Measurements from ENCODE around the gene JUNB. TPM values are rescaled to one million over a fixed set of nuclear protein-coding genes. Genes with fewer than 3 reads are reported as not detected.

JUNB gene
- total RNA-seq, 1 donor from 2014 or later, result 5.7 TPM

GRCh38 chr19:12833418-12833737, 42.1 kb downstream of the JUNB start:
- Mint-ChIP-seq H3K27me3 (peaks cover 85% of the 10 kb centered on the region), H3K4me3 (ENCODE audit: low read depth) (peak overlapping the region; percentile 55), H3K36me3 (ENCODE audit: insufficient read depth) (no peaks in the 10 kb centered on the region), H3K9me3 (ENCODE audit: low read depth) (no peaks in the 10 kb centered on the region), H3K27ac (no peak overlapping the region), H3K4me1 (ENCODE audit: low read depth) (peaks cover 1% of the 10 kb centered on the region)
- no peak for DNase-seq (ENCODE audit: low spot score, unreplicated experiment)
- no peak for TF ChIP-seq CTCF (IDR thresholded peaks at IDR 0.05; ENCODE audit: unreplicated experiment)

GRCh38 chr19:12833738-12834565, 42.7 kb downstream of the JUNB start:
- no peak for TF ChIP-seq CTCF (IDR thresholded peaks at IDR 0.05; ENCODE audit: unreplicated experiment)
- no peaks in the 10 kb centered on the region for H3K36me3 Mint-ChIP-seq (ENCODE audit: insufficient read depth)
- no peak overlapping the region for H3K27ac Mint-ChIP-seq
- DNase-seq (ENCODE audit: low spot score, unreplicated experiment), result peak; percentile 23
- peaks cover 1% of the 10 kb centered on the region for H3K4me1 Mint-ChIP-seq (ENCODE audit: low read depth)
- peak overlapping the region; percentile 20 for H3K4me3 Mint-ChIP-seq (ENCODE audit: low read depth)
- peaks cover 82% of the 10 kb centered on the region for H3K27me3 Mint-ChIP-seq
- H3K9me3 Mint-ChIP-seq (ENCODE audit: low read depth), result no peaks in the 10 kb centered on the region

- peak within 1 kb of the TSS; percentile 55 for H3K4me3 Mint-ChIP-seq (ENCODE audit: low read depth)
- H3K27ac Mint-ChIP-seq, result no peak within 1 kb of the TSS
- peaks cover 1% of the 10 kb centered on the region for H3K4me1 Mint-ChIP-seq (ENCODE audit: low read depth)
- H3K27me3 Mint-ChIP-seq, result peaks cover 82% of the 10 kb centered on the region
- no peak for DNase-seq (ENCODE audit: low spot score, unreplicated experiment)
- no peaks in the 10 kb centered on the region for H3K36me3 Mint-ChIP-seq (ENCODE audit: insufficient read depth)
- no peaks in the 10 kb centered on the region for H3K9me3 Mint-ChIP-seq (ENCODE audit: low read depth)
- TF ChIP-seq CTCF (IDR thresholded peaks at IDR 0.05; ENCODE audit: unreplicated experiment), result no peak
Observed at GRCh38 chr19:12834566-12834943, 43.3 kb downstream of the JUNB start, which contains the start of gene RTBDN. TSS of gene RTBDN (minus strand) at chr19:12834579. CDS start at chr19:12829979, 4,600 bp downstream.

- H3K4me1 Mint-ChIP-seq (ENCODE audit: low read depth), result peaks cover 1% of the 10 kb centered on the region
- H3K4me3 Mint-ChIP-seq (ENCODE audit: low read depth), result no peak overlapping the region
- H3K27ac Mint-ChIP-seq, result no peak overlapping the region
- H3K9me3 Mint-ChIP-seq (ENCODE audit: low read depth), result no peaks in the 10 kb centered on the region
- DNase-seq (ENCODE audit: low spot score, unreplicated experiment), result no peak
- no peak for TF ChIP-seq CTCF (IDR thresholded peaks at IDR 0.05; ENCODE audit: unreplicated experiment)
- H3K36me3 Mint-ChIP-seq (ENCODE audit: insufficient read depth), result no peaks in the 10 kb centered on the region
- H3K27me3 Mint-ChIP-seq, result peaks cover 82% of the 10 kb centered on the region
Observed at GRCh38 chr19:12834976-12835757, 43.9 kb downstream of the JUNB start.

- Mint-ChIP-seq H3K36me3 (ENCODE audit: insufficient read depth) (no peaks in the 10 kb centered on the region), H3K4me1 (ENCODE audit: low read depth) (peaks cover 5% of the 10 kb centered on the region), H3K4me3 (ENCODE audit: low read depth) (peak overlapping the region; percentile 16), H3K27me3 (peaks cover 80% of the 10 kb centered on the region), H3K27ac (no peak overlapping the region), H3K9me3 (ENCODE audit: low read depth) (no peaks in the 10 kb centered on the region)
- TF ChIP-seq CTCF (IDR thresholded peaks at IDR 0.05; ENCODE audit: unreplicated experiment), result no peak
- DNase-seq (ENCODE audit: low spot score, unreplicated experiment), result no peak
Observed at GRCh38 chr19:12836529-12836863, 45.2 kb downstream of the JUNB start.
